Endodermal cell (in vitro differentiated cells): Measurements from ENCODE around the gene BTAF1. TPM values are rescaled to one million over a fixed set of nuclear protein-coding genes. Genes with fewer than 3 reads are reported as not detected.

ENCODE experiments used
- DNase-seq: peaks from one replicate; pipeline ENCODE4 v3.0.0-alpha.2; 2017
- H3K27ac ChIP-seq: 2 replicates; pipeline ENCODE4 v1.5.1; 2013; ENCODE audit warnings: mild to moderate bottlenecking, low read depth, low read length, moderate library complexity
- H3K27me3 ChIP-seq: 2 replicates; pipeline ENCODE4 v1.6.1; 2013; ENCODE audit warnings: mild to moderate bottlenecking, low read length, moderate library complexity; ENCODE audit not compliant: insufficient read depth, control insufficient read depth, poor library complexity, severe bottlenecking
- H3K36me3 ChIP-seq: 2 replicates; pipeline ENCODE4 v1.7.0; 2013; ENCODE audit warnings: mild to moderate bottlenecking, low read length, moderate library complexity; ENCODE audit not compliant: control insufficient read depth, insufficient read depth
- H3K4me1 ChIP-seq: one replicate; pipeline ENCODE4 v1.7.0; 2013; ENCODE audit warnings: low read length; ENCODE audit not compliant: control insufficient read depth, insufficient read depth
- H3K4me3 ChIP-seq: 2 replicates; pipeline ENCODE4 v1.5.1; 2013; ENCODE audit warnings: mild to moderate bottlenecking, low read length, moderate library complexity
- H3K9ac ChIP-seq: 2 replicates; pipeline ENCODE4 v1.6.1; 2013; ENCODE audit warnings: mild to moderate bottlenecking, low read length, moderate library complexity; ENCODE audit not compliant: poor library complexity, severe bottlenecking; ENCODE audit errors: extremely low read depth
- H3K9me3 ChIP-seq: 2 replicates; pipeline ENCODE4 v1.6.1; 2013; ENCODE audit warnings: mild to moderate bottlenecking, low read length, moderate library complexity; ENCODE audit not compliant: control insufficient read depth
- H3K27ac Mint-ChIP-seq: 2 replicates; pipeline ENCODE4 v1.8.0; 2020; ENCODE audit warnings: mixed read lengths
- H3K27me3 Mint-ChIP-seq: 2 replicates; pipeline ENCODE4 v1.8.0; 2021; ENCODE audit warnings: mild to moderate bottlenecking, mixed read lengths; ENCODE audit not compliant: insufficient read depth
- H3K36me3 Mint-ChIP-seq: 2 replicates; pipeline ENCODE4 v1.8.0; 2020; ENCODE audit warnings: low read depth, mixed read lengths
- H3K4me1 Mint-ChIP-seq: 2 replicates; pipeline ENCODE4 v1.8.0; 2020; ENCODE audit warnings: mixed read lengths
- H3K4me3 Mint-ChIP-seq: 2 replicates; pipeline ENCODE4 v1.8.0; 2020; ENCODE audit warnings: mild to moderate bottlenecking, moderate library complexity, mixed read lengths
- H3K9me3 Mint-ChIP-seq: 2 replicates; pipeline ENCODE4 v1.8.0; 2020; ENCODE audit warnings: mild to moderate bottlenecking, mixed read lengths
- WGBS, 2 experiments: methylation state at CpG; one replicate each; pipeline versions ENCODE4 v1.1.5 to v1.1.7; 2013; ENCODE audit warnings: missing lambda C conversion rate in 2 of 2, mixed read lengths in 1 of 2; ENCODE audit not compliant: insufficient coverage in 1 of 2, insufficient read length in 1 of 2; 5-methylcytosine and 5-hydroxymethylcytosine counted together
- total RNA-seq, 2 donors: library from RNA; stranded (reverse); fragmentation: NEBNext Ultra II Directional in 1 of 2; extraction: Animal tissue kit (Norgen Biotek cat#: 25700) in 1 of 2; gene quantifications; 2 replicates in 1 of 2; 3 replicates in 1 of 2; pipeline ENCODE4 v1.2.1, GENCODE V29; 2021
- TF ChIP-seq, protein P1 (sequence below): fragments of 200-600 bp; sonication (generic); conservative IDR thresholded peaks from 2 replicates; pipeline ENCODE4 v1.5.0; 2021; ENCODE audit warnings: antibody characterized with exemption, mild to moderate bottlenecking

Gene BTAF1
- total RNA-seq, 2 donors from 2014 or later: 46.2 to 54.3 TPM

DNA sequence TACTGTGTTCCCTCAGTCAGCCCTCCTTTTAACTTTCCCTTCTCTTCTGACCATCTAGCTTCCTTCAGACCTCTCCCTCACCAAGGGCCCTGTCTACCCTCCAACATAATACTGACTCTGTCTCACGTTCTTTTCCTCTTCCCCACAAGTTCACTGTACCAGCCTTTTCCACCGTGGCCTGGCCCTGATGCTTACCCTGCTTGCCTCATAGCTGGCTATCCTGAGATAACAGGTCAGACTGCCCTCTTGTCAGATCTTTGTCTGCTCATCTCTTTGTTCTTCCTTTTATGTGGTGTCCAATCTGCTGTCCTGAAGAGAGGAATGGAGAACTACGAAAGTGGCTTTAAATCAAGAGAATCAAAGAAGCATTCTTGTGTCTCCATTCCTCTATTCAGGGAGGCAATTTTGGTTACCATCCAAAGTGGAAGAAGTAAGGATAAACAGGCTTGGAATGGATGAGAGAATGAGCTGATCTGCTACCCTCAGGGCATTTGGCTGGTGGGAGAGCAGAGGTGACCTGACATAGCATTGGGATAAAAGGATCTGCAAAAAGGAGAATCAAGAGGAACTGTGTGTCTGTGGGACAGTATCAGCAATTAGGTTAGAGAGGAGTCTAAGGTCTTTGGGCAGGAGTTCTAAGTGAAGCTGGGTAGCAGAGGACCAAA, 8.1 kb downstream of the BTAF1 start:
- Mint-ChIP-seq H3K27ac (peak overlapping the region; percentile 15), H3K27me3 (no peaks in the 10 kb centered on the region), H3K36me3 (peaks cover 28% of the 10 kb centered on the region), H3K9me3 (no peaks in the 10 kb centered on the region), H3K4me3 (no peak overlapping the region), H3K4me1 (peaks cover 5% of the 10 kb centered on the region)
- TF ChIP-seq, protein P1, sequence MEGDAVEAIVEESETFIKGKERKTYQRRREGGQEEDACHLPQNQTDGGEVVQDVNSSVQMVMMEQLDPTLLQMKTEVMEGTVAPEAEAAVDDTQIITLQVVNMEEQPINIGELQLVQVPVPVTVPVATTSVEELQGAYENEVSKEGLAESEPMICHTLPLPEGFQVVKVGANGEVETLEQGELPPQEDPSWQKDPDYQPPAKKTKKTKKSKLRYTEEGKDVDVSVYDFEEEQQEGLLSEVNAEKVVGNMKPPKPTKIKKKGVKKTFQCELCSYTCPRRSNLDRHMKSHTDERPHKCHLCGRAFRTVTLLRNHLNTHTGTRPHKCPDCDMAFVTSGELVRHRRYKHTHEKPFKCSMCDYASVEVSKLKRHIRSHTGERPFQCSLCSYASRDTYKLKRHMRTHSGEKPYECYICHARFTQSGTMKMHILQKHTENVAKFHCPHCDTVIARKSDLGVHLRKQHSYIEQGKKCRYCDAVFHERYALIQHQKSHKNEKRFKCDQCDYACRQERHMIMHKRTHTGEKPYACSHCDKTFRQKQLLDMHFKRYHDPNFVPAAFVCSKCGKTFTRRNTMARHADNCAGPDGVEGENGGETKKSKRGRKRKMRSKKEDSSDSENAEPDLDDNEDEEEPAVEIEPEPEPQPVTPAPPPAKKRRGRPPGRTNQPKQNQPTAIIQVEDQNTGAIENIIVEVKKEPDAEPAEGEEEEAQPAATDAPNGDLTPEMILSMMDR: no peak
- no peak overlapping the region for H3K27ac ChIP-seq
- WGBS, 2 experiments: 93% methylated on average over 2 to 3 of the region's 3 CpGs
- no peak overlapping the region for H3K9ac ChIP-seq
- H3K4me3 ChIP-seq: no peak overlapping the region
- peaks cover 76% of the 10 kb centered on the region for H3K36me3 ChIP-seq
- H3K9me3 ChIP-seq: no peaks in the 10 kb centered on the region
- DNase-seq: no peak
- no peaks in the 10 kb centered on the region for H3K4me1 ChIP-seq
- H3K27me3 ChIP-seq: no peaks in the 10 kb centered on the region

DNA sequence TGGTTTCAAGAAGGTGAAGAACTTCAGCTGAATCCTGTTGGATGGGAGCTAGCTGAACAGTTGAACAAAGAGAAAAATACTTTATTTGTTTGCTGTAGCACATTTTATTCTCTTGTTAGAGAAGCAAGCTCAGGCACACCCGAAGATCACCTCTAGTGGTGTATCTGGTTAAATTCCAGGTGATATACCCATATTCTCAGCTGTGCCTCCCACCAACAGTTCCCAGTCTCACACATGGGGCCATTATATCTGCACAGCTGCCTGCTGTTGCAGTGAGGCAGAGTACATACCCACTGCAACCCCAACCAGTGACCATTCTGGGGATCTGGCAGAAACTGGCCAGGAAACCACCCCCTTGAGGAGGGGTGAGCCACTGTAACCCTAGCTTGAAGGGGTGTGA, 9.2 kb downstream of the BTAF1 start:
- TF ChIP-seq, protein P1: peak; percentile 45
- Histone ChIP-seq H3K27ac (no peak overlapping the region), H3K9me3 (no peaks in the 10 kb centered on the region), H3K4me3 (no peak overlapping the region), H3K36me3 (peaks cover 77% of the 10 kb centered on the region), H3K4me1 (no peaks in the 10 kb centered on the region), H3K9ac (no peak overlapping the region), H3K27me3 (no peaks in the 10 kb centered on the region)
- H3K27ac Mint-ChIP-seq: no peak overlapping the region
- no peaks in the 10 kb centered on the region for H3K27me3 Mint-ChIP-seq
- H3K4me3 Mint-ChIP-seq: no peak overlapping the region
- H3K4me1 Mint-ChIP-seq: peaks cover 5% of the 10 kb centered on the region
- no peak for DNase-seq
- H3K9me3 Mint-ChIP-seq: no peaks in the 10 kb centered on the region
- H3K36me3 Mint-ChIP-seq: peaks cover 32% of the 10 kb centered on the region
- 88 to 100% methylated on average over 1 of the region's 1 CpG for WGBS, 2 experiments

GRCh38 chr10:91935886-91936285, 12.3 kb downstream of the BTAF1 start:
- peaks cover 84% of the 10 kb centered on the region for H3K36me3 ChIP-seq

More at GRCh38 chr10:91935886-91936285, 12.3 kb downstream of the BTAF1 start:
- Mint-ChIP-seq H3K27ac (no peak overlapping the region), H3K36me3 (peaks cover 43% of the 10 kb centered on the region), H3K9me3 (no peaks in the 10 kb centered on the region), H3K4me1 (peaks cover 5% of the 10 kb centered on the region), H3K27me3 (no peaks in the 10 kb centered on the region), H3K4me3 (no peak overlapping the region)
- Histone ChIP-seq H3K9me3 (no peaks in the 10 kb centered on the region), H3K27me3 (no peaks in the 10 kb centered on the region), H3K27ac (no peak overlapping the region), H3K4me1 (no peaks in the 10 kb centered on the region), H3K9ac (no peak overlapping the region), H3K4me3 (no peak overlapping the region)
- 96% methylated on average over 2 of the region's 2 CpGs; no CpG with 5 or more reads in 1 of the 2 experiments for WGBS, 2 experiments
- TF ChIP-seq, protein P1: no peak
- DNase-seq: no peak
